NOMO-1 (cell line): ENCODE measurements around the gene DBNL.
A peak's percentile ranks its signal among the peaks of the same experiment; 100 is the strongest.

Source experiments
- DNase-seq, 2 experiments: peaks; one replicate each; lab custom pipeline; 2025; ENCODE audit not compliant: unreplicated experiment in 2 of 2; lab: John Stamatoyannopoulos, UW

The DBNL gene

GRCh38 chr7:44075296-44076075 lies 31.0 kb downstream of the DBNL start:
- no peak for DNase-seq

DNA sequence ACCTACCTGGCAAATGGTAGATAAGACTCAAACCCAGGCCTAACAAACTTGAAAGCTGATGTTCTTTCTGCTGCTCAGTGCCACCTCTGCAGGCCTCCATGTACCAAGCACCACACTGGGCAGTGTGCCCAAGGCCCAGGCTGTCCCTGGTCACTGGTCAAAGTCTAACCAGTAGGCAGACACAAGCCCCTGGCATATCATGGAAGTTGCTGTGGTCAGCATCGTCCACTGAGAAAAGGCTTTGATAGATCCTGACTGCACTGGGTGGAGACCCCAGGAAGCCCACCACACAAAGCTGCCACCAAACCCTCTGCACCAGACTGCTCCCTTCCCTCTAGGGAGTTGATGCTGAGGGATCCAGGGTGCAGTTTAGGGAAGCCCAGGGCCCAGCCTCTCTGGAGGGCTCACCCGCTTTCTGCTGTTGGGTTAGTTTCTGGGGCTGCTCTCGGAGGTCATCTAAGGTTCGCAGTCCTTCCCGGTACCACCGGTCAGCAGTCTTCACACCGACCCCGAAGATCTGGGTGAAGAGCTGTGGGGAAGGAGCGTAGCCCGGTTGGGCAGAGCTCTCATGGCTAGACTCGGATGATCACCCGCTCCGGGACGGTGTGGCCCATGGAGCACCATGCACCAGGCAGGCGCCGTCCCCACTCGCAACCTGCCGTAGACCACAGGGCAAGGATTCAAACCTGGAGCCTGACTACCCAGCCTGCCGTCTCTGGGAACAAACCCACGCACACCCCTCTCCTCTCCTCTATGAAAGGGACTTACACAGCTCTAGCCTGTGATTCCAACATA lies 31.8 kb downstream of the DBNL start:
- DNase-seq: no peak

DNA sequence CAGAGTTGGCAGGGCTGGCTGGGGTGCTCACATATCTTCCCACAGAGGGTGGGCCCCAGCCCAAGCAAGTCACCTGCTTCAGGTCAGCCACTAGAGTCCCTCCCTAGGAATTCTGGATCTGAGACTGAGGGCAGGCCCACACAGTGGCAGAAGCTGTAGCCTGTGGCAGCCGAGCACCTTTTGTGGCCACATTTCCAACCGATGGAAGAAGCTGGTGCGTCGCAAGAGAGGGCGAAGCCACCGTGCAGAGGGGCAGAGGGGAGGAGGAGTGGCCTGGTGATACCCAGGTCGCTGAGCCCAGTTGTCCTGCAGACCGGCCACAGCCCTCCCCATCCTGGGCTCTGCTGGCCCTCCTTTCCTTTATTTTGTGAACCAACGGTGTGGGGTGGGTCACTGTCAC lies 32.6 kb downstream of the DBNL start:
- no peak for DNase-seq

GRCh38 chr7:44077681-44078091 lies 33.2 kb downstream of the DBNL start:
- DNase-seq: no peak

DNA sequence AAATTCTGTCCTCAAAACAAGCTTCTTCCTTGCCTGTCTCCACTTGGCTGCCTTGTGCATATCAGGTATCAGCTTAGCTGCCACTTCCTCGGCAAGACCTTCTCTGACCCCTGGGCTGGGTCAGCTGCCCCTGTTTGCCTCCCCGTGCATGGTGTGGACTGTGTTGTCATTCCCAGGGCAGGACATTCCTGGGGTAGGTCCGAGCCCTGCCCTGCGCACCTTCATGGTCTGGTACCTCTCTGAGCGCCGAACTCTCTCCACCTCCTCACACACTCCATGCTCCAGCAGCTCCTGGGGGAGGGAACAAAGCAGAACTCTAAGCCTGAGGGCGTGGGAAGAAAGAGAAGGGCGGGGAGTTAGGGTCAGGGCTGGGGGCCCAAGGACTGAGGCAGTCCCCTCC lies 34.0 kb downstream of the DBNL start:
- DNase-seq: no peak

- no peak for DNase-seq
Measured at GRCh38 chr7:44079331-44080021, 35.0 kb downstream of the DBNL start.

DNA sequence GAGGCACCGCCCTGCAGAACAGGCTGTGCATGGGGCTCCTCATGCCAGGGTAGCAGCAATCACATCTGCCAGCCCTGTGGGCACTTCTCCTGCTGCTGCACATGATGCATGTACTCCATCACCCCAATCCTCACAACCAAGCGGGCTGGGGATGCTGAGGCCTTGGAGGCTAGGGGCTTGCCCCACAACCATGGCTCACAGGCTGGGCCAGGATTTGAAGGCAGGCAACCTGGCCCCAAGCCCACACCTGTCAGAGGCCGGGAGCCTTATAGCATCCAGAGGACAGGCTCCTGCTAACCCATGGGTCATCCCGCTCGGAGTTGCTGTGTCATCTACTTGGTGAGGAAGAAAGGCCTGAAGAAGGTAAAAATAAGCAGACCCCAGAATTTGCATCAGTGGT lies 35.6 kb downstream of the DBNL start:
- DNase-seq: no peak

DNA sequence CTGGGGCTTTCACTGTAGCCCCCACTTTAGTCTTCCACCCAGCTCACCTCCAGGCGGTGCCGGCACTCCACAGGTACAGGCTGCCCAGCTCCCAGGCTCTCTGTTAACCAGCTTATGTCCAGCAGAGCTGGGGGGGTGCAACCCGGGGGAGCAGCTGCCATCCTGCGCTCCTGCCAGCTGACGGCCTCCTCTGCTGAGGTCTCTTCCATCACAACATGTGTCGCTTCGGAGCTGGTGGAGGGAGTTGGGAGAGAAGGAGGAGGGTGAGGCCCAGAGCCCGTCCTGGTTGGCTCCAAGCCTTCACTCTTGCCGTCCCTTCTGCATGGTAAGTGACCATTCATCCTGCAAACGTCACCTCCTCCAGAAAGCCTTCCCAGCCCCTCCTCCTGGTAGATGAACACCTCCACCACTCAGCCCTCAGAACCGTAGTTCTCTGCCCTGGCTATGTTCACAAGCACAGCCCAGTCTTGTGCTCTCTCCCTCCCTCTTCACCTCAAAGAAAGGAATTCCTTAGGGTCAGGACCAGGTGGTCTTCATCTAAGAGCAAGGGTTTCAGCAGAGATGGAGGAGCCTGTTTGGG lies 36.3 kb downstream of the DBNL start:
- no peak for DNase-seq

- peak in 1 of 2 experiments; percentile 33 for DNase-seq
Measured at GRCh38 chr7:44081266-44081748, 36.8 kb downstream of the DBNL start.

DNA sequence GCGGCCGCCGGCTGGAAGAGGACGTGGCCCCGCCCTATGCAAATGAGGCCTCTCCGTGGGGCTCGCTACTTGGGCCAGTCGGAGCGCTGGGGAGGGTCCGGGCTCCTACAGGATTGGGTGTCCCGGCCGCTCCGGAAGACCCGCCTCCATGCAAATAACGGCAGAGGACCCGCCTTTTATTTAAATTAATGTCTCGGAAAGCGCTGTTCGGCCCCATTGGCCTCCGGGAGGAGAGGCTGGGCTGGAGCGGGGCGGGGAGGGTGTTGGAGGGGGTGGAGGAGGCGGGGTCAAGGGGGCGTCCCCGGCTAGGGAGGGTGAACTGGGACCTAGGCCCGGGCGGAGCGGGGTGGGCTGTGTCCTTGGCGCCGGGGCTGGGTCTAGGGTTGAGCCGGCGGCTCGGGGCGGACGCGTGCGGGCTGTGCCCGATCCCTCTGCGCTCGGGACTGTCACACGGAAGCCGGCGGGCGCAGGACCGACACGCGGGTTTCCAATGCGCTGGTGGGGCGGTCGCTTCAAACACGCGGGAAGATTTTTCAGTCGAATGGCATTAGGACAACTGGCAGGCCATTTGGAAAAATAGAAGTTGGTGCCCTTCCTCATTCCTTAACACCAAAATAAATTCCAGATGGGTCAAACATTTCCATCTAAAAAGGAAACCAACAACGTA lies 38.2 kb downstream of the DBNL start:
- peak; percentile 97 to 99 for DNase-seq

GRCh38 chr7:44083796-44084195 lies 39.3 kb downstream of the DBNL start:
- DNase-seq: no peak

DNA sequence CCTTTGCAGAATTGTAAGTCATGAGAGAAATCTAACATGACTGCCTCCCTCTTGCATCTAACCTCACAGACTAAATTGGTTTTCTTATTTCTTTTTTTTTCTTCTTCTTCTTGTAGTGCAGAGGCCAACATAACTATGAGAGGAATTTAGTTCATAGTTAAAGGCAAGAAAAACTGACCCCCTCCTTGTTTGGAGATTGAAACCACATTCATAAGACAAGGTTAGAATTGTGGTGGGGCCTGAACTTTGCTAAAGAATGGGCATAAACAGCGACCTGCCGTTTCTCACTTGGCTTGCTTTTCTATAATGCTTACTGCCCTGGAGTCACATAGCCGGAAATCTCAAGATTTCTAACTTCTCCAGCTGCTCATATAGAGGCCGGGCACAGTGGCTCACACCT lies 40.2 kb downstream of the DBNL start:
- no peak for DNase-seq

DNA sequence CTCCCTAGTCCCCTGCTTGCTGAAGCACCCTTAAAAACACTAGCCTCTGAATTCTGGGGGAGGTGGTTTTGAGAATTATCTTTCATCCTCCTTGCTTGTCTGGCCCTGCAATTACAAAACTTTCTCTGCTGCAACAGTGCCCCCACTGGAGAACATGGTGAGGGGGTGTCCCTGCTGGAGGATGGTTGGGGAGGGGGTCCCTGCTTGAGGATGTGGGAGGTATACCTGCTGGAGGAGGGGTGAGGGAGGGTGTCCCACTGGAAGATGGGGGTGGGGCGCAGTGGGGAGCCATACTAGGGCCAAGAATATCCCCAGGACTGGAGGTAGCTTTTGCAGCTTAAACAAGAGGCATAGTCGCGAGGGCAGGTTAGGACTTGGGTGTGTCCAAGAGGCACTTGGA lies 41.0 kb downstream of the DBNL start:
- DNase-seq: no peak

DNA sequence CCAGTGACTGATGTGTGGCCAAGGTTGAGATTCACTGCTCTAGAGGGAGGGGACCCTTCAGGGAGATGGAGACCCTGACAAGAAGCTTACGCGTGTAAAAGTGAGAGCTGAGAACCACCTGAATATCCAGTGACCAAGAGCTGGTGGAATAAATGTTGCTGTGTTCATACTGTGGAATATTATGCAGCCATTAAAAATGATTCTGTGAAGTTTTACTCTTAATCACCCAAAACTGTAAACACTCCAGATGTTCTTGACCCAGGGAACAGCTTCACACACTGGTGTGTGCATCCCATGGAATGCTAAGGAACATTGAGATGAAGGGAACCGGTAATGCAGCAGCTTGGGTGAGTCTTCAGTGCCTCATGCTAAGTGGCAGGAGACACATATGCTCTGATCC lies 42.1 kb downstream of the DBNL start:
- no peak for DNase-seq

DNA sequence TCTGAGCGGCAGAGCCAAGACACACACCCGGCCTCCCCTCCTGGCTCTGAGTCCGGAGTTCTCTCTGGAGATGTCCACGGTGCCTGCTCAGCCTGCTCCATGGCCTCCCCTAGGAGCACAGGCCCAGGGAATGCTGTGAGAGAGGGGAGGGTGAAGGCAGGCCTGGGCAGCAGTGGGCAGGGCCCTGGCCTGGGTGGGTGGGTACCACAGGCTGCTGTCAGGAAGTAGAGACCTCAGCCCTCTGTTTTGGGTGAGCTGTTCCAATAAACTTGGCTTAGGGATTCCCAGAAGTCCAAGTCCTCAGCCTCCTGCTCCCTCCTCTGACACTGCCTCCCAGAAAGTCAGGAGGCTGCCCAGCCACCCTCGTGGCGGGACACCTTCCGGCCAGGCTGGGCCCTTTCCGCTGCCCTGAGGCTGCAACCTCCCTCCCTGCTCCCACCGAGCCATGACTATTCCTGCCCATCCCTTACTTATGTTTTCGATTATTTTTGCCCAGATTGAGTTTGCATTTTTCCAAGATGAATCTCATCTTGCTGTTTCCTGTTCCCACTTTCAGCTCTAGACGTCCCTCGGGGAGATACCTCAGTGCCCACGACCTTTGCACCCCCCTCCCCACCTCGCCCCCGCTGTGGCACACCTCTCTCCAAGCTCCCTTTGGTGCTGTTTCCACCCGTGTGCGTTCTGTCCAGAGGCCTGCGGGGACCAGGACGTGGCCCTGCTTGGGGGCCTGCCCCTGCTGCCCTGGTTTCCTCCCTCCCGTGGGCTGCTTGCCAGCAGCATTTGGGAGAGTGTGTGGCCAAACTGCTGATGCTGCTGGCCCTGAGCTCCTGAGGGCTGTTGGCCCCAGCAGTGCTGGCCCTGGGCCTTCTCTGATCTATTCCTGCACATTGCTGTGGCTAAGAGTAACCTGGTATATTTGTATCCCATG lies 43.7 kb downstream of the DBNL start:
- no peak for DNase-seq

DNA sequence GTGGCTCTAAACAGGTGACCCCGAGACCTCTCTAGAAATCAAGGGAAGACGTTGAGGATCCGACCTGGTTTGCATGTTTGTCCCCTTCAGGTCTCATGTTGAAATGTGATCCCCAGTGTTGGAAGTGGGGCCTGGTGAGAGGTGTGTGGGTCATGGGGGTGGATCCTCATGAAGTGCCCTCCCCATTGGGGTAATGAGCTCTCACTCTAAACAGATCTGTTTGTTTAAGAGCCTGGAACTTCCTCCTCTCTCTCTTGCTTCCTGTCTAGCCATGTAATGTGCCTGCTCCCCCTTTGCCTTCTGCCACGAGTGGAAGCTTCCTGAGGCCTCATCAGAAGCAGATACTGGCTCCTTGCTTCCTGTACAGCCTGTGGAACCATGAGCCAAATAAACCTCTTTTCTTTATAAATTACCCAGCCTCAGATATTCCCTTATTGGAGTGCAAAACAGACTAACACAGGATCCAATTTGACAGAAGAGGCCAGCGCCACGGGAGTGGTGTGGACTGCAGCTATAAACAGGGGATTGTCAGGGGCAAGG lies 48.7 kb downstream of the DBNL start:
- DNase-seq: no peak

GRCh38 chr7:44094365-44094764 lies 49.9 kb downstream of the DBNL start:
- DNase-seq: no peak

GRCh38 chr7:44094883-44095592 lies 50.5 kb downstream of the DBNL start:
- no peak for DNase-seq

- DNase-seq: no peak
Measured at GRCh38 chr7:44095781-44096180, 51.3 kb downstream of the DBNL start.
